Endothelial cell (in vitro differentiated cells): ENCODE results near the gene ETFDH. TPM values are rescaled to one million over a fixed set of nuclear protein-coding genes. Genes with fewer than 3 reads are reported as not detected.
"Not testable (repeated sequence)": the region's sequence is repeated elsewhere in the genome, so short reads cannot be mapped to it uniquely, and the experiment has no call there.

Experiments
- DNase-seq: peaks from one replicate; pipeline ENCODE4 v3.0.0; 2021; ENCODE audit warnings: low spot score
- H3K27ac Mint-ChIP-seq: one replicate; pipeline ENCODE4 v1.8.0; 2021; ENCODE audit warnings: mixed read lengths, inconsistent platforms; ENCODE audit not compliant: unreplicated experiment
- H3K27me3 Mint-ChIP-seq: one replicate; pipeline ENCODE4 v1.8.0; 2021; ENCODE audit warnings: mild to moderate bottlenecking, moderate library complexity, mixed read lengths, inconsistent platforms; ENCODE audit not compliant: unreplicated experiment
- H3K36me3 Mint-ChIP-seq: one replicate; pipeline ENCODE4 v1.8.0; 2021; ENCODE audit warnings: mild to moderate bottlenecking, low read depth, mixed read lengths, inconsistent platforms; ENCODE audit not compliant: unreplicated experiment
- H3K4me1 Mint-ChIP-seq: one replicate; pipeline ENCODE4 v1.8.0; 2021; ENCODE audit warnings: mild to moderate bottlenecking, mixed read lengths, inconsistent platforms; ENCODE audit not compliant: unreplicated experiment
- H3K4me3 Mint-ChIP-seq: one replicate; pipeline ENCODE4 v1.8.0; 2021; ENCODE audit warnings: mild to moderate bottlenecking, mixed read lengths, inconsistent platforms; ENCODE audit not compliant: unreplicated experiment
- H3K9me3 Mint-ChIP-seq: one replicate; pipeline ENCODE4 v1.8.0; 2021; ENCODE audit warnings: mixed read lengths, inconsistent platforms; ENCODE audit not compliant: unreplicated experiment
- total RNA-seq: library from RNA; stranded (reverse); fragmentation: NEBNext Ultra II Directional; extraction: Animal tissue kit (Norgen Biotek cat#: 25700); gene quantifications from one replicate; pipeline ENCODE4 v1.2.1, GENCODE V29; 2021; ENCODE audit not compliant: unreplicated experiment
- TF ChIP-seq, protein P1 (sequence below): fragments of 200-600 bp; sonication (generic); IDR thresholded peaks from one replicate; pipeline ENCODE4 v1.5.0; 2021; ENCODE audit warnings: antibody characterized with exemption; ENCODE audit not compliant: unreplicated experiment

The ETFDH gene
- total RNA-seq, 1 donor from 2014 or later = 9.2 TPM

DNA sequence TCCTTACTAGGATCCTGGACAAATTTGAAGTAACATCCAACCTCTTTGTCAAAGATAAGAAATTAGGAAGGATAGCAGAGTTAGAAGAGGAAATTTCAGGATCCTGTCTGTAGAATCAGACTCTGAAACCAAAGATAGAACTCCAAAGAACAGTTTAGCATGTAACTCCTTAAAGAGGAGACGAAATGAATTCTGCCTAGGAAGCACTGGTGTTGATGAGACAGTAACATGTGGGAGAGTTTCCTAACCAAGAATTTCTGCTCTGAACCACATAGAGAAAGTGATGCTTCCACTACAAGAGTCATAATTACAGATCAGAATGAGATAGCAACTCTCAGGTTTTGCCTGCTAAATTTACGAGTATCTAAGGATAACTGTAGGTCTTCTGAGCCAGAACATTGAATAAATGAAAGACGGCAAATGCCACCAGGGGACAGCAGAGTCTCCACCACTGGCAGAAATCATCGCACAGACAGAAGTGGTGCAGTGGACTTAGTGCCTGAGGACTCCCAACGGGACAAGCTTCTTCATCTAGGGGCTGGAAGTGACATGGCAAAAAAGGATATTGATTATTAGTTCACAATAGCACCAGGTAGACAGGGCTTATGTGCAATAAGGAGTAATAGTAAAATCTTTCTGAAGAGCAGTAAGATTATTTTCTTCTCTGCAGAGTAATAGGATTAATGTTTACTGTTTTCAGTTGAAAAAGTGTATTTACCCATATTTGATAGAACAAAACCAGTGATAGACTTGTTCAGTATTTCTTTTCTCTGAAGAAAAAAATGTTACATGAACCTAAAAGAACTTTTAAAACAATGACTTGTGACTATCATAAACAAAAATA, 57.8 kb downstream of the ETFDH start:
- no peaks in the 10 kb centered on the region for H3K27me3 Mint-ChIP-seq
- peaks cover 14% of the 10 kb centered on the region for H3K4me1 Mint-ChIP-seq
- H3K27ac Mint-ChIP-seq = no peak overlapping the region
- H3K36me3 Mint-ChIP-seq = no peaks in the 10 kb centered on the region
- H3K4me3 Mint-ChIP-seq = no peak overlapping the region
- H3K9me3 Mint-ChIP-seq = no peaks in the 10 kb centered on the region
- peak; percentile 66 for DNase-seq
- TF ChIP-seq, protein P1, sequence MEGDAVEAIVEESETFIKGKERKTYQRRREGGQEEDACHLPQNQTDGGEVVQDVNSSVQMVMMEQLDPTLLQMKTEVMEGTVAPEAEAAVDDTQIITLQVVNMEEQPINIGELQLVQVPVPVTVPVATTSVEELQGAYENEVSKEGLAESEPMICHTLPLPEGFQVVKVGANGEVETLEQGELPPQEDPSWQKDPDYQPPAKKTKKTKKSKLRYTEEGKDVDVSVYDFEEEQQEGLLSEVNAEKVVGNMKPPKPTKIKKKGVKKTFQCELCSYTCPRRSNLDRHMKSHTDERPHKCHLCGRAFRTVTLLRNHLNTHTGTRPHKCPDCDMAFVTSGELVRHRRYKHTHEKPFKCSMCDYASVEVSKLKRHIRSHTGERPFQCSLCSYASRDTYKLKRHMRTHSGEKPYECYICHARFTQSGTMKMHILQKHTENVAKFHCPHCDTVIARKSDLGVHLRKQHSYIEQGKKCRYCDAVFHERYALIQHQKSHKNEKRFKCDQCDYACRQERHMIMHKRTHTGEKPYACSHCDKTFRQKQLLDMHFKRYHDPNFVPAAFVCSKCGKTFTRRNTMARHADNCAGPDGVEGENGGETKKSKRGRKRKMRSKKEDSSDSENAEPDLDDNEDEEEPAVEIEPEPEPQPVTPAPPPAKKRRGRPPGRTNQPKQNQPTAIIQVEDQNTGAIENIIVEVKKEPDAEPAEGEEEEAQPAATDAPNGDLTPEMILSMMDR = peak; percentile 31

DNA sequence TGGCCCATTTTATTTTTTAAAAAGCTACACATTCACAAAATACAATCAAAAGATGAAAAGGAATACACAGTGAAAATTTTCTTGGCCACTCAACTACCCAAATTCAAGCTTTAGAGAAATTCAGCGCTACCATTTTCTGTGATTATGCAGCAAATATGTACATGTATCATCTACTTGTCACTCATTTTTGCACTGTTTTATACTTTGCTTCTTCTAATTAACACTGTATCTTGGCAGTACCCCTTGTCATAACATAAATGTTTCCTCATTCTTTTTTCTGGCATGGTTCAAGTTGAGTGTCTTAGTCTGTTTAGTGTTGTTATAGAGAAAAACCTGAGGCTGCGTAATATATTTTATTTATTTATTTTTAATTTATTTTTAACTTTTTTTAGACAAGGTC, 66.8 kb downstream of the ETFDH start:
- Mint-ChIP-seq H3K27ac (no peak overlapping the region), H3K27me3 (no peaks in the 10 kb centered on the region), H3K36me3 (no peaks in the 10 kb centered on the region), H3K4me1 (no peaks in the 10 kb centered on the region), H3K9me3 (no peaks in the 10 kb centered on the region), H3K4me3 (no peak overlapping the region)
- TF ChIP-seq, protein P1 = no peak
- no peak for DNase-seq

DNA sequence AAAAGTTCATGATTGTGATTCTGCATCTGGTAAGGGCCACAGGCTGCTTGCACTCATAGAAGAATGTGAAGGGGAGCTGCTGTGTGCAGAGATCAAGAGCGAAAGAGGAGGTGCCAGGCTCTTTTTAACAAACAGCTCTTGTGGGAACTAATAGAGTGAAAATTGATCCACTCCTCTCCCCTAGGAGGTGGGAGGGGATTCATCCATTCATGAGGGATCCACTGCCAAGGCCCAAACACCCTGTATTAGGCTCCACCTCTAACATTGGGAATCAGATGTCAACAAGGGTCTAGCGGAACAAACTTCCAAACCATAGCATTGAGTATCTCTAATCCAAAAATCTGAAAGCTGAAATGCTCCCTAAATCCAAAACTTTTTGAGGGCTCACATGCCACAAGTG, 67.5 kb downstream of the ETFDH start:
- Mint-ChIP-seq H3K27me3 (no peaks in the 10 kb centered on the region), H3K36me3 (no peaks in the 10 kb centered on the region), H3K27ac (no peak overlapping the region), H3K9me3 (no peaks in the 10 kb centered on the region), H3K4me1 (no peaks in the 10 kb centered on the region), H3K4me3 (no peak overlapping the region)
- TF ChIP-seq, protein P1 = no peak
- DNase-seq = no peak

DNA sequence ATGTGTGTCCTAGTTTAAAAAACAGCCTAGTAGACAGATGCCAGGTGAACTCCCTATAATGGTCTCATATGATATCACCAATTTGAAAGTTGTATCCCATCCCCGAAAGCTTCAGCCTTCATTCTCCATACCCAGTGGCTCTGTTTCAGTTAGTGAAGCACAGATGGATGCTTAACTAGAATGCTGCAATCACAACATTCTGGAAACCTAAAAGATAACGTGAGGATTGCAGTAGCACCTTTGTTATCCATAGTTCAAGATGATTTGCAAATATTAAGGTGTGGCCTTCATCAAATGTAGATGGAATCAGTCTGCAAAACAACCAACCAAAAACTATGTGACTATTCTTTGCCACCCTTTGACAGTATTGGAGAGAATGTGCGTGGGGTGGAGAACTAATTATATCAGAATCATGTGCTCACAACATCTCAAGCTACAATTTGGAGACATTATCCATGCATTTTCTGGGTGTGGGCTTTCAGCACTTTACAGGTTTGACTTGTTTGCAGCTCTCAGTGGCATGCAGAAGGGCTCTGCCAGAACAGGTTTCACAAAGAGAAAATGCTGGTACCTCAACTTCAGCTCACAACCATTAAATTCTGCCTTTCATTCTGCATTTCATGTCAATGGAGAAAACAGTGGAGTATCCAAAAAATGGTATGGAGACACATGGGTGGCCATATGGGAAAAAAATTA, 69.4 kb downstream of the ETFDH start:
- no peaks in the 10 kb centered on the region for H3K27me3 Mint-ChIP-seq
- H3K36me3 Mint-ChIP-seq = no peaks in the 10 kb centered on the region
- no peaks in the 10 kb centered on the region for H3K9me3 Mint-ChIP-seq
- no peak overlapping the region for H3K27ac Mint-ChIP-seq
- no peaks in the 10 kb centered on the region for H3K4me1 Mint-ChIP-seq
- TF ChIP-seq, protein P1 = no peak
- H3K4me3 Mint-ChIP-seq = no peak overlapping the region
- no peak for DNase-seq

DNA sequence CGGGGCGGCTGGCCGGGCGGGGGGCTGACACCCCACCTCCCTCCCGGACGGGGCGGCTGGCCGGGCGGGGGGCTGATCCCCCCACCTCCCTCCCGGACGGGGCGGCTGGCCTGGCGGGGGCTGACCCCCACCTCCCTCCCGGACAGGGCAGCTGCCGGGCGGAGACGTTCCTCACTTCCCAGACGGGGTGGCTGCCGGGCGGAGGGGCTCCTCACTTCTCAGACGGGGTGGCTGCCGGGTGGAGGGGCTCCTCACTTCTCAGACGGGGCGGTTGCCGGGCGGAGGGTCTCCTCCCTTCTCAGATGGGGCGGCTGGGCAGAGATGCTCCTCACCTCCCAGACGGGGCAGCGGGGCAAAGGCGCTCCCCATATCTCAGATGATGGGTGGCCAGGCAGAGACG, 74.4 kb downstream of the ETFDH start:
- not testable (repeated sequence) for H3K27ac Mint-ChIP-seq, H3K36me3 Mint-ChIP-seq, H3K27me3 Mint-ChIP-seq, H3K9me3 Mint-ChIP-seq, DNase-seq, H3K4me1 Mint-ChIP-seq, H3K4me3 Mint-ChIP-seq
